ENCODE data around the gene ANO7. TPM values are rescaled to one million over a fixed set of nuclear protein-coding genes. Genes with fewer than 3 reads are reported as not detected.

ANO7 gene
- total RNA-seq, 1 experiment from 2014 or later, result 7.7 TPM

DNA sequence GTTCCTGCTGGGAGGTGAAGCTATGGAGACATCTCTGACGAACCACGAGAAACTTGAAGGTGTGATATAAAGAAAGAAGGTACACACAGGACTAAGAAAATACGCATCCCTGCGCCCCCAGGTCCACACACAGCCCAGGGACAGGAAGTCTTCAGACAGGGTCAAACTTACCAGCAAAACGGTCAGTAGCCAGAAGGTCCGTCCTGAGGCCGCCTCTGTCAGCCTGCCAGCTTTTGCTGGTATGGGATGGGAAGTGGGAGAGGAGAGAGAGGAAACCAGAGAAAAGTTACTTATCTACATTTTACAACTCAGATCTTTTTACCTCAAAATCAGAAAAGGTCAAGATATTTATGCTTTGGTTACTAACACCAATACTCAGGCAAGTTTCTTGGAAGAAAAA lies 79.8 kb downstream of the ANO7 start:
- no peak overlapping the region for H3K27ac Mint-ChIP-seq (ENCODE audit: unreplicated experiment)
- H3K36me3 Mint-ChIP-seq (ENCODE audit: insufficient read depth, unreplicated experiment), result peaks cover 74% of the 10 kb centered on the region

DNA sequence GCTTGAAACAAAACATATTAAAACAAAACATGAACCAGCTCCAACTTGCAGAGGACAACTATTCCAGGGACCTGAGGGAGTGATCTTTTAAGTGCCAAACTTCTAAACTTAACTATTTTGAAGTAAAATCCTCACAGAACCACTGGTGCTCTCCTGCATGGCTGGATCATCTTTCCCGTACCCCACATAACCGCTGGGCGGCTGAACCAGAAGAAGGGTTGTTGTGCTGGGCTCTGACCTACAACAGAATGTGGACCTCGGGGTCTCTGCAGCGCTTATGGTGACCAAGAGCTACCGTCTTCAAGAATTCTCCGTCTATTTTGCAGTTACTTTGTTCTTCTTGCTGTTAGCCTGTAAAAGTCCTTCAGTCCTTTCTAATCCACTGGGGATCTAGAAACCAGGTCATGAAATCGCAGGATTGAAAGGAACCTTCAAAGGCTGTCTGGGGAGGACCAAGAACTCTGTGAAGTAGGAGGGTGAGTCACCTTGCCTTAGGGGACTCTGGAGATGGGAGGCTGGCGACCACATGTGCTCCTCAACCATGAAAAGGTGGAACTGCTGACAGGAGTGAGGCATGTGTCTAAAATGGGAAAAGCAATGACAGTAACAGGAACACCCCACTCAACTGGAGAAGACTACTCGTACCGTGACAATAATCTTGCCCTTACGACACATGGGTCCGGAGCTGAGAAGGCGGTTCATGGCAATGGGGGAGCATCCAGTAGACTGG lies 80.4 kb downstream of the ANO7 start:
- TSS peak; percentile 1 for BruUV-seq (replicated peaks)
- Mint-ChIP-seq H3K9me3 (ENCODE audit: low read depth, unreplicated experiment) (no peaks in the 10 kb centered on the region), H3K36me3 (ENCODE audit: insufficient read depth, unreplicated experiment) (peaks cover 74% of the 10 kb centered on the region), H3K27me3 (ENCODE audit: unreplicated experiment) (no peaks in the 10 kb centered on the region), H3K27ac (ENCODE audit: unreplicated experiment) (peak overlapping the region; percentile 25), H3K4me3 (ENCODE audit: low read depth, unreplicated experiment) (no peak overlapping the region), H3K4me1 (ENCODE audit: low read depth, unreplicated experiment) (peaks cover 38% of the 10 kb centered on the region)
- no peak for DNase-seq
- intact Hi-C loops (cut with micrococcal nuclease; ENCODE audit: unreplicated experiment), result no loop called here
- CTCF ChIA-PET, result no interaction called here
- TF ChIP-seq, protein P1, sequence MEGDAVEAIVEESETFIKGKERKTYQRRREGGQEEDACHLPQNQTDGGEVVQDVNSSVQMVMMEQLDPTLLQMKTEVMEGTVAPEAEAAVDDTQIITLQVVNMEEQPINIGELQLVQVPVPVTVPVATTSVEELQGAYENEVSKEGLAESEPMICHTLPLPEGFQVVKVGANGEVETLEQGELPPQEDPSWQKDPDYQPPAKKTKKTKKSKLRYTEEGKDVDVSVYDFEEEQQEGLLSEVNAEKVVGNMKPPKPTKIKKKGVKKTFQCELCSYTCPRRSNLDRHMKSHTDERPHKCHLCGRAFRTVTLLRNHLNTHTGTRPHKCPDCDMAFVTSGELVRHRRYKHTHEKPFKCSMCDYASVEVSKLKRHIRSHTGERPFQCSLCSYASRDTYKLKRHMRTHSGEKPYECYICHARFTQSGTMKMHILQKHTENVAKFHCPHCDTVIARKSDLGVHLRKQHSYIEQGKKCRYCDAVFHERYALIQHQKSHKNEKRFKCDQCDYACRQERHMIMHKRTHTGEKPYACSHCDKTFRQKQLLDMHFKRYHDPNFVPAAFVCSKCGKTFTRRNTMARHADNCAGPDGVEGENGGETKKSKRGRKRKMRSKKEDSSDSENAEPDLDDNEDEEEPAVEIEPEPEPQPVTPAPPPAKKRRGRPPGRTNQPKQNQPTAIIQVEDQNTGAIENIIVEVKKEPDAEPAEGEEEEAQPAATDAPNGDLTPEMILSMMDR (IDR thresholded peaks at IDR 0.05; ENCODE audit: unreplicated experiment), result no peak

More for the DNA sequence above, 79.8 kb downstream of the ANO7 start:
- no peak for DNase-seq
- H3K9me3 Mint-ChIP-seq (ENCODE audit: low read depth, unreplicated experiment), result no peaks in the 10 kb centered on the region
- peaks cover 32% of the 10 kb centered on the region for H3K4me1 Mint-ChIP-seq (ENCODE audit: low read depth, unreplicated experiment)
- H3K27me3 Mint-ChIP-seq (ENCODE audit: unreplicated experiment), result no peaks in the 10 kb centered on the region
- CTCF ChIA-PET, result no interaction called here
- TF ChIP-seq, protein P1 (IDR thresholded peaks at IDR 0.05; ENCODE audit: unreplicated experiment), result no peak
- no peak overlapping the region for H3K4me3 Mint-ChIP-seq (ENCODE audit: low read depth, unreplicated experiment)
- no TSS peak for BruUV-seq (replicated peaks)
- intact Hi-C loops (cut with micrococcal nuclease; ENCODE audit: unreplicated experiment), result no loop called here

DNA sequence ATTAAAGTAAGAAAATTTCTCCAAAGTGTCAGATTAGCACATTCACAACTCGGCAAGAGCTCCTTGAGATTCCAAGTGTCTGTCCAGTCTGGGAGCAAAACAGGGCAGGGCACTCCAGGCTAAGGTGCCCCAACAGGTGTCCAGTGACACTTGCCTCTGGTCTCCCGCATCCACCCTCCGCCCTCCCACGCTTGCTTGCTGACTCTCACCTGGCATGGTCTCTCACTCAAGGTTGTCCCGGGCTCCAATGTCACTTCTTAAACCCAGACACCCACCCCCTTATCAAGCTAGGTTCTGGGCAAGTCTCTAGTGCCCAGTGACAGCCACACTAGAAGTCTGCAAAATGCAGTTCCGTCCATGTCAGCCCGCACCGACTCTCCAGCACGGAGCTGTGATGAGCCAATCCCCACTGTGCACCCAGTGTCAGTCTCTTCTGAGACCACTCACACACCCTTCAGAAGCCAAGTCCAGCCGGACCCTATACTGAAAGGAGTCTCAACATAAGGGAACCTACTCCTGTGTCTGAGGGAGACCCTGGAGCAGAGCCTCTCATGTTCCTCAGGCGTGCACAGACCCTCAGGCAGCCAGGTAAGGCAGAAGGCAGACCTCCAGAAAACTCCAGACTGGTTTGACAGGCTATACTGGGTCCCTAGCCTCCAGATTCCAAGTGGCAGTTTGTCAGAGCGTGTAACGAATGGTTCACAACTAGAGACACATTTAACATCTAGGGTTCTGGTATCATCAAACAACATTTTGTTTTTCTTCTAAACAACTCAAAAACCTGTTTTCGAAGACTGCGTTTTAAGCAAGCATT lies 81.4 kb downstream of the ANO7 start:
- no TSS peak for BruUV-seq (replicated peaks)
- intact Hi-C loops (cut with micrococcal nuclease; ENCODE audit: unreplicated experiment), result no loop called here
- TF ChIP-seq, protein P1 (IDR thresholded peaks at IDR 0.05; ENCODE audit: unreplicated experiment), result no peak
- Mint-ChIP-seq H3K36me3 (ENCODE audit: insufficient read depth, unreplicated experiment) (peaks cover 68% of the 10 kb centered on the region), H3K27ac (ENCODE audit: unreplicated experiment) (no peak overlapping the region), H3K9me3 (ENCODE audit: low read depth, unreplicated experiment) (no peaks in the 10 kb centered on the region), H3K4me3 (ENCODE audit: low read depth, unreplicated experiment) (peak overlapping the region; percentile 67), H3K27me3 (ENCODE audit: unreplicated experiment) (no peaks in the 10 kb centered on the region), H3K4me1 (ENCODE audit: low read depth, unreplicated experiment) (peaks cover 45% of the 10 kb centered on the region)
- CTCF ChIA-PET, result no interaction called here
- no peak for DNase-seq

DNA sequence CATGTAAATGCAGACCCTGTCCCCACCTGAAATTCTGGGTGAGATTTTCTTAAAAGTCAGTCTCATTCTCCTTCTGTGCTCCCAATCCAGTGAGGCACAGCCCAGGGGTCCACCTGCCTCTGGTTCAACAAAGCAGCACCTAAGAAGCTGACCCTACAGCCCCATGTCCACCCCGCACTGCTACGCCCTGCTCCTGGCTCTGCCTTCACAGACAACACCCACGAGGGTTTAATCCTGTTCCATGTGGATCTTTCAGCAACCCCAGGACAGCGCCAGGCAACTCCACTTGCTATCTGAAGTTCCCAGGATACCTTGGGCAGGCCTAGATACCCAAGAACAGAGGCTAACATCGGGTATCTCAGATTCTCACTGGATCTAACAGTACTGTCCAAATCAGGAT lies 82.1 kb downstream of the ANO7 start:
- TF ChIP-seq, protein P1 (IDR thresholded peaks at IDR 0.05; ENCODE audit: unreplicated experiment), result no peak

More for the DNA sequence above, 82.1 kb downstream of the ANO7 start:
- no peak for DNase-seq
- BruUV-seq (replicated peaks), result no TSS peak
- Mint-ChIP-seq H3K27me3 (ENCODE audit: unreplicated experiment) (no peaks in the 10 kb centered on the region), H3K4me1 (ENCODE audit: low read depth, unreplicated experiment) (peaks cover 45% of the 10 kb centered on the region), H3K27ac (ENCODE audit: unreplicated experiment) (peak overlapping the region; percentile 66), H3K9me3 (ENCODE audit: low read depth, unreplicated experiment) (peaks cover 5% of the 10 kb centered on the region), H3K4me3 (ENCODE audit: low read depth, unreplicated experiment) (peak overlapping the region; percentile 67), H3K36me3 (ENCODE audit: insufficient read depth, unreplicated experiment) (peaks cover 66% of the 10 kb centered on the region)
- CTCF ChIA-PET, result no interaction called here
- intact Hi-C loops (cut with micrococcal nuclease; ENCODE audit: unreplicated experiment), result no loop called here

Measured in Calu3 (cell line).